ENCODE results near the gene CHPF2.

CHPF2 gene

GRCh38 chr7:151242159-151243044 is 10.1 kb downstream of the CHPF2 start:
- no peak for DNase-seq (ENCODE audit: low spot score)
- TF ChIP-seq, protein P1, sequence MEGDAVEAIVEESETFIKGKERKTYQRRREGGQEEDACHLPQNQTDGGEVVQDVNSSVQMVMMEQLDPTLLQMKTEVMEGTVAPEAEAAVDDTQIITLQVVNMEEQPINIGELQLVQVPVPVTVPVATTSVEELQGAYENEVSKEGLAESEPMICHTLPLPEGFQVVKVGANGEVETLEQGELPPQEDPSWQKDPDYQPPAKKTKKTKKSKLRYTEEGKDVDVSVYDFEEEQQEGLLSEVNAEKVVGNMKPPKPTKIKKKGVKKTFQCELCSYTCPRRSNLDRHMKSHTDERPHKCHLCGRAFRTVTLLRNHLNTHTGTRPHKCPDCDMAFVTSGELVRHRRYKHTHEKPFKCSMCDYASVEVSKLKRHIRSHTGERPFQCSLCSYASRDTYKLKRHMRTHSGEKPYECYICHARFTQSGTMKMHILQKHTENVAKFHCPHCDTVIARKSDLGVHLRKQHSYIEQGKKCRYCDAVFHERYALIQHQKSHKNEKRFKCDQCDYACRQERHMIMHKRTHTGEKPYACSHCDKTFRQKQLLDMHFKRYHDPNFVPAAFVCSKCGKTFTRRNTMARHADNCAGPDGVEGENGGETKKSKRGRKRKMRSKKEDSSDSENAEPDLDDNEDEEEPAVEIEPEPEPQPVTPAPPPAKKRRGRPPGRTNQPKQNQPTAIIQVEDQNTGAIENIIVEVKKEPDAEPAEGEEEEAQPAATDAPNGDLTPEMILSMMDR (IDR thresholded peaks at IDR 0.05; ENCODE audit: extremely low read depth, insufficient read depth, missing control alignments) = no peak
- in situ Hi-C loops (cut with MboI; ENCODE audit: low pct_unique_long_range_greater_than_20kb, low sequenced_read_pairs, unreplicated experiment) = no loop called here

- in situ Hi-C loops (cut with MboI; ENCODE audit: low pct_unique_long_range_greater_than_20kb, low sequenced_read_pairs, unreplicated experiment) = no loop called here
- TF ChIP-seq, protein P1 (IDR thresholded peaks at IDR 0.05; ENCODE audit: extremely low read depth, insufficient read depth, missing control alignments) = no peak
- no peak for DNase-seq (ENCODE audit: low spot score)
Observed at GRCh38 chr7:151243045-151243349, 10.7 kb downstream of the CHPF2 start.

DNA sequence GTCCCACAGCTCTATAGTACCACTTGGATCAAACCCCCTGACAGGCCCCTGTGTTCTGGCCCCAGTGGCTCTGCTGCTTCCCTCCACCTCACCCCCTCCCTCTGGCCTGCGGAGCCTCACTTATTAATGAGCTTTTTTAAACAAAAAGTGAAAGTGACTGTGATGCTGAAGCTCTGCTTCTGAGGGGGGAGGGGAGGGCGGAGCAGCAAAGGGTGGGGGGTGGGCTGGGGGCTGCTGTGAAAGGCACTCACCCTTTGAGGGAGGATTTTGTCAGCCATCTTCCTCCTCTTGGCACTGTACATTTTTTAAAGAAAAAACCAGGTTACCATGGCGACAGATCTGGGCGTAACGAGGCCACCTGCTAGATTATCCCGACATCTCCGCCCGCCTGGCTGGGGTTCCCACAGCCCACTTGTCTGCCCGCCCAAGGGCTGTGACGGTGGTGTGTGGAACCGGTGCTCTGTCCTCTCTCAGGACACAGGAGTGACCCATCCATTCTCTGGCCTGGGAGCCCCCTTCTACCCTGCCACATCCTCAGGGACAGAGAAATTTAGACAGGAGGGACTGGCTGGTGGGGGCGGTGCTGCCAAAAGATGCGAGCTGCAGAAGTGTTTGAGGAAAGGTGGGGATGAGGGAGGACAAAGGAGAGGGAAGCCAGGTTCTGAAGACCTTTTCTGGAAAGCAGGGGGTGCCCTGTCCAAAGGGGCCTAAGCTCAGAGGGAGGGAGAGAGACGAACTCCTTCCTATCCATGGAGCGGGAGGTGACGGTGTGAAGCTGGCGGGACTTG is 11.3 kb downstream of the CHPF2 start:
- in situ Hi-C loops (cut with MboI; ENCODE audit: low pct_unique_long_range_greater_than_20kb, low sequenced_read_pairs, unreplicated experiment) = no loop called here
- DNase-seq (ENCODE audit: low spot score) = peak; percentile 76
- TF ChIP-seq, protein P1 (IDR thresholded peaks at IDR 0.05; ENCODE audit: extremely low read depth, insufficient read depth, missing control alignments) = no peak

GRCh38 chr7:151244196-151244840 is 12.0 kb downstream of the CHPF2 start:
- TF ChIP-seq, protein P1 (IDR thresholded peaks at IDR 0.05; ENCODE audit: extremely low read depth, insufficient read depth, missing control alignments) = peak; percentile 80
- in situ Hi-C loops (cut with MboI; ENCODE audit: low pct_unique_long_range_greater_than_20kb, low sequenced_read_pairs, unreplicated experiment) = no loop called here
- peak; percentile 90 for DNase-seq (ENCODE audit: low spot score)

DNA sequence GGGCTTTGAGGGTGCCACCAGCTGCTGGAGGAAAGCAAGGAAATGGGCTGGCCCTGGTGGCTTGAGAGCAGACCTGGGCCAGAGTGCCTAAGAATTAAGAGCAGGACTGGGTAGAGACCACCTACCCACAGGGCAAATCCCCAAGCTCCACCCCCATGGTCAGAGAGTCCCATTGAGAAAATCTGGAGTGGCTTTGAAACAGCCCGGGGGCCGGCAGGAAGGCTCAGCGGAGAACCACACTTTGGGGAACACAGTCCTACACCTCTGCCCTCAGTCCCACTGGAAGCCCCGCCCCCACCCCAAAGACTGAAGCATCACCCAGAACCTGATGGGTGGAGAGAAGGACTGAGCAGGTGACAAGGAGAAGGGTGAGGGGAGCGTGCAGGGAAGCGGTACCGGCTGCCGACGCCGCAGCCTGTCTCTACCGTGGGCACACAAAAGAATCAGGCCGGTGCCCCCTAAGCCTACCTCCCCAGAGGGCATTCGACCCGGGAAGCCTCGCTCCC is 12.6 kb downstream of the CHPF2 start:
- TF ChIP-seq, protein P1 (IDR thresholded peaks at IDR 0.05; ENCODE audit: extremely low read depth, insufficient read depth, missing control alignments) = no peak
- no peak for DNase-seq (ENCODE audit: low spot score)
- in situ Hi-C loops (cut with MboI; ENCODE audit: low pct_unique_long_range_greater_than_20kb, low sequenced_read_pairs, unreplicated experiment) = no loop called here

DNA sequence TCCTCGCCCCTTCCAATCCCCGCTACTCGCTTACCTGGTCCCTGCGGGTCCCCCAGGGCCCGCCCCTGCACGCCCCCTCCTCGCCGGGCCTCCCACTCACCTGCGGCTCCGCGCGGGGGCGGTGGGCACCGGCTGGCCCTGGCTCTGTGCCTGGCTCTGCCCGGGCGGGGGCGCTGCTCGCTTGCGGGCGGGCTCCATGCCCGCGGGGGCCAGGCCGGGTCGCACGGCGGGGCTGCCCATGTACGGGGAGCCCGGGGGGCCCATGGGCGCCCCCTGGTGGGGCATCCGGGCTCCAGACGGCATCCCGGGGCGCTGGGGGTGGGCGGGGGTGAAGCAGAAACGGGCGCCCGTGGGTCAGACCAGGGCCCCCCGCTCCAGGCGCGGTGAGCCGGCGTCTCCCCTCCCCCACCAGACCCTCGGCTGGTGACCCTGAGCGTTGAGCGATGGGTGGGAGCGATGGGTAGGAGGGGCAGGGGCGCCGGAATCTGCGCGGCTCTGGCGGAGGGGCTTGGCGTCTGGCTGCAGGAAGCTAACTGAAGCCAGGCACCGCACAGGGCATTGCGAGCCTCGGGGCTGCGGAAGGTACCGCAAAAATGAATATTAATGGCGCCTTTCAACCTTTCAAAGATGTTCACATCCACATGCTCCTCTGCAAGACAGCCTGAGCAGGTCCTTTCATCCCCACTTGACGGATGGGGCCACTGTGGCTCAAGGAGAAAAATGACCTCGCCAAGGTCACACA is 13.2 kb downstream of the CHPF2 start:
- peak; percentile 91 for DNase-seq (ENCODE audit: low spot score)
- in situ Hi-C loops (cut with MboI; ENCODE audit: low pct_unique_long_range_greater_than_20kb, low sequenced_read_pairs, unreplicated experiment) = no loop called here
- TF ChIP-seq, protein P1 (IDR thresholded peaks at IDR 0.05; ENCODE audit: extremely low read depth, insufficient read depth, missing control alignments) = peak; percentile 61
